HG02884 (cell line): ENCODE data around the gene MGMT.

Experiments
- ATAC-seq: cut with Tn5 transposase; IDR thresholded peaks from one replicate; pipeline ENCODE4 v1.9.1; 2021; ENCODE audit warnings: mild to moderate bottlenecking, moderate library complexity; ENCODE audit not compliant: unreplicated experiment

MGMT gene

DNA sequence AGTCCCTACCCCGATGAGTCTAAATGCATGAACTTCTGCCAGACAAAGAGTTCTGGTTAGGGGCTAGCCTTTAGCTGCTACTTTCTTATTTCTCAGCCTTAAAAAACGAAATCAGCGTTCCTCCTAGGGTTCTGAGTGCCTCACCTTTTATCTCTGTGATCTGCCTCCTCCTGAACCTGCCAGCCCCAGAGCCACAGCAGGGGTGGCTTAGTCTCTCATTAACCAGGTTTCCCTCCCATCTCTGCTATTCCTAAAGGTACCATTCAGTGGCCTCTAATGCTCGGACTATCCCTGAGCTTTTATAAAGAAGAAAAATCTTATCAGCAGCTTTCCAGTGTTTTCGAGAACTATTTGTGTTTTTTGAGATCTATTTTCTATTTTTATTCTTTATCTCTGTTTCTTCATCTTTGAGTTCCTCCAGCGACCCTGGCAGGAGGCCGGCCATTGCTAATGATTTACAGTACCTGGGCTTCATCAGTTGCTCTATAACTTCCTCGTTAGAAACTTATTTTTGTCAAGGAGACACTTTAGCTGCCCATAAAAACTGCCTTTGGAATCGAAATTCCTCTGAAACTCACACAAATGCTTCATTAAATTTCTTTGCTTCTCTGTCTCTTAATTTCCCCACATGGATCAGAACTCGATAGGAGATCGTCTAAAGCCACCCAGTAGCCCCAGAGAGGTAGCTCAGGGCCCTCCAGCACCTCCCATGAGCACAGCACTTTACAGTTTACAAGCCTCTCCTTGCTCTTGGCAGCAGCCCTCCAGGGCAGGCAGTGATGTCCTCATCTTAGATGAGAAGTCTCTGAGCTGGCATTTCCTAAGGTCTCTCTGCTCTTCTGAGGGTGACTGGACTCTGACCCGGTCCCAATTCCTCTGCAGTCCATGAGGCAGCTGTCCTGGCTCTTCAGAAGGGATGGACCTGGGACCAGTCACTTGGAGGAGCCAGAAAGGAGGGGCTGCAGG lies 347.9 kb downstream of the MGMT start:
- ATAC-seq = no peak

DNA sequence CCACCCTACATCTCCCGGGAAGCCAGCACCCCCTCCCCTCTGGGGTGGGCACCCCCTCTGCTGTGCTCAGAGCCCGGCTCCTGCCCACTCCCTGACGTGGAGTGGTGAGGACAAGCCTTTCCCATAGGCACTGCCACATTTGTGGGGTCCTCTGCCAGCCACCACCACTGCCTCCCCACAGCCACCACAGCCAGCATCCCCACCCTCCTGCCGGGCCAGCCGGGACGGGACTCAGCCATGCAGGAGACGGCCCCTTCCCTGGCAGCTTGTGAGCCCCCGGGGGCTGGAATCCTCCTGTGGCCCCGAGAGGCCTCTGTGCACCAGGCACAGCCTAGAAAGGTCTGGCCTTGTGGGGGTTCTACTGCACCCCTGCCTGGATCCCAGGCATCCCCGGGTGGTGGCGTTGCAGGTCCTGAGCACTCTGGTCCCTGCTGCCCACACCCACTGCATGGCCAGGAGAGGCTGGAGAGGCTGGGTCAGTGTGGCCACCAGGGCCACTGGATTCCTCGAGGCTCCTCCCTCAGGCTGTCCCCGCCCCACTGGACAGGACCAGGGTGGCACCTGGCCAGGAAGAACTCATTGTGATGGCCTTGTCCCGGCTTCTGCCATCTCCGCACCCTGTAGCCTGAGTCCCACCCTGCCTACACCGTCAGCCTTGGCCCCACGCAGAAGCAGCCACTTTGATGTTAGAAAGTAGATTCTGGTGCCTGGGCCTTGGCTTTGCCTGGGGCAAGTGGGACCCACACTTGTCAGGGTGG lies 349.0 kb downstream of the MGMT start:
- ATAC-seq = no peak

DNA sequence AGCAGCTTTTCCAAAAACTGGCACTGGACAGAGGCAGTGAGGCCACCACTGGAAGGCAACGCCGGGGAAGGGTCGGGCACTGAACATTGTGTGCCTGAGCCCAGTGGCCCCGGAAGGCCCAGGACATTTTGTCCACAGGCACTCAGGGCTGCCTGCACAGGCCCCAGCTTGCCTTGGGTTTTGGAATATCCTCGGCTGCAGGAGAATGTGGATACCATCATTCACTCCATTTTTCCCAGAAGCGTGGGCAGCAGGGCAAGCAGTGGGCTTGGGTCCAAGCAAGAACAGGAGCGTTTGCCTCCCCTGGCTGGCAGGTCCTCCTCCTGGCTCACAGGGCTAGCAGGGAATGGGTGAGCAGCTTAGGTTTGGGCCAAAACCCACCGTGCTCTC lies 349.6 kb downstream of the MGMT start:
- ATAC-seq = no peak
